HEK293 (cell line): ENCODE measurements around the gene TRAPPC6A.

Experiments used
- CTCF ChIA-PET: fragments of 350-600 bp; formaldehyde crosslinking; extraction: SDS; loops from one replicate; lab custom pipeline; 2021; ENCODE audit warnings: antibody characterized with exemption; lab: Yijun Ruan, JAX
- POLR2A ChIA-PET: fragments of 300-600 bp; formaldehyde crosslinking; extraction: SDS; loops from one replicate; lab custom pipeline; 2020; ENCODE audit warnings: antibody characterized with exemption, inconsistent platforms; lab: Yijun Ruan, JAX
- H3K27ac ChIP-seq: fragments of 200-500 bp; sonication (Bioruptor generic); 2 replicates; pipeline ENCODE4 v1.5.1; 2014; ENCODE audit warnings: low read depth, low read length, control low read depth, inconsistent platforms; ENCODE audit errors: extremely low read depth
- H3K36me3 ChIP-seq, 2 experiments: fragments of 200-500 bp in 1 of 2; sonication (Bioruptor generic) in 1 of 2; 1 replicate in 1 of 2; 2 replicates in 1 of 2; pipeline ENCODE4 v1.5.1; 2014 to 2017; ENCODE audit warnings: inconsistent platforms in 2 of 2, low read length in 2 of 2; ENCODE audit not compliant: control insufficient read depth in 2 of 2, insufficient read depth in 1 of 2
- H3K4me1 ChIP-seq: fragments of 200-500 bp; sonication (Bioruptor generic); 2 replicates; pipeline ENCODE4 v1.5.1; 2014; ENCODE audit warnings: mild to moderate bottlenecking, low read length, inconsistent platforms; ENCODE audit not compliant: control insufficient read depth, insufficient read depth
- H3K4me3 ChIP-seq: 2 replicates; pipeline ENCODE4 v1.5.1; 2011; ENCODE audit warnings: low read depth, mild to moderate bottlenecking, control low read depth, low read length, moderate library complexity
- H3K9me3 ChIP-seq: fragments of 200-500 bp; sonication (Bioruptor generic); 2 replicates; pipeline ENCODE4 v1.5.1; 2014; ENCODE audit warnings: low read depth, low read length, inconsistent platforms; ENCODE audit not compliant: control insufficient read depth, insufficient read depth
- BCL11B ChIP-seq: fragments of 450-650 bp; formaldehyde crosslinking; IDR thresholded peaks from 2 replicates; pipeline ENCODE4 v1.5.1; 2016; ENCODE audit warnings: low read depth, missing biosample characterization, missing genetic modification characterization
- FEZF1 ChIP-seq: fragments of 450-650 bp; formaldehyde crosslinking; IDR thresholded peaks from 2 replicates; pipeline ENCODE4 v1.5.1; 2016; ENCODE audit warnings: missing biosample characterization, missing genetic modification characterization
- IKZF3 ChIP-seq: fragments of 450-650 bp; IDR thresholded peaks from 2 replicates; pipeline ENCODE4 v1.5.0; 2018; ENCODE audit warnings: missing biosample characterization, mild to moderate bottlenecking, missing genetic modification characterization, moderate library complexity
- ZBTB8A ChIP-seq: fragments of 450-650 bp; formaldehyde crosslinking; IDR thresholded peaks from 2 replicates; pipeline ENCODE4 v1.5.1; 2016; ENCODE audit warnings: missing biosample characterization, missing genetic modification characterization
- ZFHX2 ChIP-seq: fragments of 450-650 bp; formaldehyde crosslinking; conservative IDR thresholded peaks from 2 replicates; pipeline ENCODE4 v1.5.1; 2016; ENCODE audit warnings: missing biosample characterization, missing genetic modification characterization
- ZNF10 ChIP-seq: fragments of 450-650 bp; formaldehyde crosslinking; IDR thresholded peaks from 2 replicates; pipeline ENCODE4 v1.5.1; 2017; ENCODE audit warnings: missing biosample characterization, missing genetic modification characterization
- ZNF132 ChIP-seq: fragments of 450-650 bp; formaldehyde crosslinking; IDR thresholded peaks from 2 replicates; pipeline ENCODE4 v1.5.1; 2017; ENCODE audit warnings: missing biosample characterization, missing genetic modification characterization, borderline replicate concordance
- ZNF157 ChIP-seq: fragments of 450-650 bp; formaldehyde crosslinking; IDR thresholded peaks from 2 replicates; pipeline ENCODE4 v1.5.1; 2016; ENCODE audit warnings: missing biosample characterization, missing genetic modification characterization
- ZNF19 ChIP-seq: fragments of 450-650 bp; formaldehyde crosslinking; IDR thresholded peaks from 2 replicates; pipeline ENCODE4; 2016; ENCODE audit warnings: missing biosample characterization, missing genetic modification characterization, low read depth
- ZNF292 ChIP-seq: fragments of 450-650 bp; formaldehyde crosslinking; IDR thresholded peaks from 2 replicates; pipeline ENCODE4 v1.5.1; 2016; ENCODE audit warnings: low read depth, missing biosample characterization, missing genetic modification characterization, borderline replicate concordance
- ZNF311 ChIP-seq: fragments of 450-650 bp; formaldehyde crosslinking; IDR thresholded peaks from 2 replicates; pipeline ENCODE4 v1.5.1; 2017; ENCODE audit warnings: missing biosample characterization, missing genetic modification characterization, borderline replicate concordance
- ZNF394 ChIP-seq: fragments of 450-650 bp; formaldehyde crosslinking; IDR thresholded peaks from 2 replicates; pipeline ENCODE4 v1.5.1; 2016; ENCODE audit warnings: missing biosample characterization, missing genetic modification characterization, mild to moderate bottlenecking, moderate library complexity, borderline replicate concordance
- ZNF830 ChIP-seq: fragments of 450-650 bp; IDR thresholded peaks from 2 replicates; pipeline ENCODE4 v1.5.0; 2018; ENCODE audit warnings: missing biosample characterization, missing genetic modification characterization, low read depth, mild to moderate bottlenecking, moderate library complexity
- TF ChIP-seq, protein P1 (sequence below): fragments of 450-650 bp; IDR thresholded peaks from 2 replicates; pipeline ENCODE4 v1.5.1; 2018; ENCODE audit warnings: missing biosample characterization, missing genetic modification characterization
- TF ChIP-seq, protein P2 (sequence below): fragments of 450-650 bp; formaldehyde crosslinking; IDR thresholded peaks from 2 replicates; pipeline ENCODE4 v1.5.1; 2016; ENCODE audit warnings: missing biosample characterization, missing genetic modification characterization, borderline replicate concordance
- TF ChIP-seq, protein P3 (sequence below): fragments of 450-650 bp; formaldehyde crosslinking; IDR thresholded peaks from 2 replicates; pipeline ENCODE4 v1.5.1; 2017; ENCODE audit warnings: missing biosample characterization, missing genetic modification characterization
- TF ChIP-seq, protein P4 (sequence below): fragments of 450-650 bp; formaldehyde crosslinking; IDR thresholded peaks from 2 replicates; pipeline ENCODE4 v1.5.1; 2016; ENCODE audit warnings: missing biosample characterization, missing genetic modification characterization
- TF ChIP-seq, protein P5 (sequence below): fragments of 450-650 bp; formaldehyde crosslinking; IDR thresholded peaks from 2 replicates; pipeline ENCODE4 v1.5.1; 2016; ENCODE audit warnings: missing biosample characterization, missing genetic modification characterization

TRAPPC6A gene

DNA sequence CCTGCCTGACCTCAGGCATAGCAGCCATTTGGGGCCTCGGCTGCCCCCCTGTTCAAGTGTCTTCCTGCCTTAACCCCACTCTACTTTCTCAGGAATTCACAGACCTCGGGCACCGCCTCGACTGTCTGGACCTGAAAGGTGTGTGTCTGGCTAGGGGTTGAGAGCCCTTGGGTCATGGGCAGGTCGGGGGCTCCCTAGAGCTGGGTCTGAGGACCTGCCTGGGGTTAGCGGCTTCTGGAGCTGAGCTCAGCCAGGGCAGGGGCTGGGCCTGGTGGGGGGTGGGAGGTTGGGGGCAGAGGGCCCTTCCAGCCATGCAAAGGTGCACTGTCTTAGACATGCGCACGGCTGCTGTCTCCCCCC lies 37.9 kb downstream of the TRAPPC6A start:
- H3K36me3 ChIP-seq: peaks cover 0 to 36% of the 10 kb centered on the region in 2 experiments; a peak in 2 of 3 replicates
- no peak overlapping the region for H3K27ac ChIP-seq
- no peak overlapping the region for H3K4me3 ChIP-seq
- peaks cover 5% of the 10 kb centered on the region; the same call in 1 of the 2 replicates for H3K4me1 ChIP-seq
- CTCF ChIA-PET: interaction anchor here (0.6 kb wide), 1 partner anchor 15 kb away, joined by 3 read pairs; no protein-coding TSS in a partner anchor
- POLR2A ChIA-PET: no interaction called here
- TF ChIP-seq ZNF311 (tag by site-specific recombination) (no peak), ZNF19 (tag by site-specific recombination) (no peak), FEZF1 (no peak), BCL11B (tag by site-specific recombination) (no peak)
- TF ChIP-seq, protein P1, sequence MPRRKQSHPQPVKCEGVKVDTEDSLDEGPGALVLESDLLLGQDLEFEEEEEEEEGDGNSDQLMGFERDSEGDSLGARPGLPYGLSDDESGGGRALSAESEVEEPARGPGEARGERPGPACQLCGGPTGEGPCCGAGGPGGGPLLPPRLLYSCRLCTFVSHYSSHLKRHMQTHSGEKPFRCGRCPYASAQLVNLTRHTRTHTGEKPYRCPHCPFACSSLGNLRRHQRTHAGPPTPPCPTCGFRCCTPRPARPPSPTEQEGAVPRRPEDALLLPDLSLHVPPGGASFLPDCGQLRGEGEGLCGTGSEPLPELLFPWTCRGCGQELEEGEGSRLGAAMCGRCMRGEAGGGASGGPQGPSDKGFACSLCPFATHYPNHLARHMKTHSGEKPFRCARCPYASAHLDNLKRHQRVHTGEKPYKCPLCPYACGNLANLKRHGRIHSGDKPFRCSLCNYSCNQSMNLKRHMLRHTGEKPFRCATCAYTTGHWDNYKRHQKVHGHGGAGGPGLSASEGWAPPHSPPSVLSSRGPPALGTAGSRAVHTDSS: no peak
- H3K9me3 ChIP-seq: no peaks in the 10 kb centered on the region

DNA sequence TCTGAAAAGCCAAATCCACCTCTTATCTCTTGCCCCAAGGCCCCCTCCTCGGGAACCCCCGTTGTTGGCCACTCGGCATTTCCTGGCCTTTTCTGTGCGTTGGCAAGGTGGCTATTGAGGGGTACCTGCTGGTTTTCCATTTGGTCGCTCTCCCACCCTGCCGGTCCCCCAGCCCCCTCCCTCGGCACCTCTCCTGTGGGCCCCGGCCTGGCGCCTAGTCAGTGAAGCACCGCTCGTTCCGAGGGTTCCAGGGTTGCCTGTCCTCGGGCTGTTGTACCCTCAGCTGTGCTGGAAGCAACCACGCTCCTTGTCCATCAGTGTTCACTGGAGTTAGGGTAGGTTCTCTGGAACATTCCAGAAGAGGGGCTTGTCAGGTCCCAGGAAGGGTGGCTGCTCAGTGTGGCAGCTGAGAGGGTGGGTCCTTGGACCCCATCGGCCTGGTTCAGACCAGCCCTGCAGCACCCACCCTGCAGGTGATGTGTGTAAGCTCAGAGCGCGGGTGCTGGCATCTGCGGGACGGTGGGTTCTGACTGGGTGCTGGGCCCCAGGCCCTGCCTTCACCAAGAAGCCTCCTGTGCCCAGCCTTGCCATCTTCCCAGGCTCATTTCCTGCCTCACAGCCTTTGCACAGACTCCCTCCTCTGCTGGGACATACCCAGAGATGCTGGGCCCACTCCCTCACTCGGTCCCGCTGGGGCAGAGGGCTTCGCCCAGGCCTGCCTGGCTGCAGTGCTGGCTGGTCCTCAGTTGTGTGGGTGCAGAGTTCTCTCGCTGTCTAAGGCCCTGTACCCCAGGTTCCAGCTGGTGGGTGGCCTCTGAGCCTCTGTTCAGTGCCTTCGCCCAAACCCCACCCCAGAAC lies 38.5 kb downstream of the TRAPPC6A start:
- no peak overlapping the region for H3K4me3 ChIP-seq
- H3K36me3 ChIP-seq: peaks cover 0 to 30% of the 10 kb centered on the region in 2 experiments; a peak in 2 of 3 replicates
- CTCF ChIA-PET: no interaction called here
- peaks cover 5% of the 10 kb centered on the region; the same call in 1 of the 2 replicates for H3K4me1 ChIP-seq
- H3K27ac ChIP-seq: no peak overlapping the region
- TF ChIP-seq ZNF157 (tag by site-specific recombination) (no peak), ZNF10 (tag by site-specific recombination) (no peak), ZNF292 (tag by site-specific recombination) (no peak), ZNF830 (no peak), ZBTB8A (tag by site-specific recombination) (no peak), FEZF1 (no peak), ZNF132 (no peak), ZNF394 (no peak), ZFHX2 (no peak), IKZF3 (tag by site-specific recombination) (no peak)
- TF ChIP-seq, protein P2, sequence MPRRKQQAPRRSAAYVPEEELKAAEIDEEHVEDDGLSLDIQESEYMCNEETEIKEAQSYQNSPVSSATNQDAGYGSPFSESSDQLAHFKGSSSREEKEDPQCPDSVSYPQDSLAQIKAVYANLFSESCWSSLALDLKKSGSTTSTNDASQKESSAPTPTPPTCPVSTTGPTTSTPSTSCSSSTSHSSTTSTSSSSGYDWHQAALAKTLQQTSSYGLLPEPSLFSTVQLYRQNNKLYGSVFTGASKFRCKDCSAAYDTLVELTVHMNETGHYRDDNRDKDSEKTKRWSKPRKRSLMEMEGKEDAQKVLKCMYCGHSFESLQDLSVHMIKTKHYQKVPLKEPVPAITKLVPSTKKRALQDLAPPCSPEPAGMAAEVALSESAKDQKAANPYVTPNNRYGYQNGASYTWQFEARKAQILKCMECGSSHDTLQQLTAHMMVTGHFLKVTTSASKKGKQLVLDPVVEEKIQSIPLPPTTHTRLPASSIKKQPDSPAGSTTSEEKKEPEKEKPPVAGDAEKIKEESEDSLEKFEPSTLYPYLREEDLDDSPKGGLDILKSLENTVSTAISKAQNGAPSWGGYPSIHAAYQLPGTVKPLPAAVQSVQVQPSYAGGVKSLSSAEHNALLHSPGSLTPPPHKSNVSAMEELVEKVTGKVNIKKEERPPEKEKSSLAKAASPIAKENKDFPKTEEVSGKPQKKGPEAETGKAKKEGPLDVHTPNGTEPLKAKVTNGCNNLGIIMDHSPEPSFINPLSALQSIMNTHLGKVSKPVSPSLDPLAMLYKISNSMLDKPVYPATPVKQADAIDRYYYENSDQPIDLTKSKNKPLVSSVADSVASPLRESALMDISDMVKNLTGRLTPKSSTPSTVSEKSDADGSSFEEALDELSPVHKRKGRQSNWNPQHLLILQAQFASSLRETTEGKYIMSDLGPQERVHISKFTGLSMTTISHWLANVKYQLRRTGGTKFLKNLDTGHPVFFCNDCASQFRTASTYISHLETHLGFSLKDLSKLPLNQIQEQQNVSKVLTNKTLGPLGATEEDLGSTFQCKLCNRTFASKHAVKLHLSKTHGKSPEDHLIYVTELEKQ: no peak
- TF ChIP-seq, protein P3, sequence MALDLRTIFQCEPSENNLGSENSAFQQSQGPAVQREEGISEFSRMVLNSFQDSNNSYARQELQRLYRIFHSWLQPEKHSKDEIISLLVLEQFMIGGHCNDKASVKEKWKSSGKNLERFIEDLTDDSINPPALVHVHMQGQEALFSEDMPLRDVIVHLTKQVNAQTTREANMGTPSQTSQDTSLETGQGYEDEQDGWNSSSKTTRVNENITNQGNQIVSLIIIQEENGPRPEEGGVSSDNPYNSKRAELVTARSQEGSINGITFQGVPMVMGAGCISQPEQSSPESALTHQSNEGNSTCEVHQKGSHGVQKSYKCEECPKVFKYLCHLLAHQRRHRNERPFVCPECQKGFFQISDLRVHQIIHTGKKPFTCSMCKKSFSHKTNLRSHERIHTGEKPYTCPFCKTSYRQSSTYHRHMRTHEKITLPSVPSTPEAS: no peak
- TF ChIP-seq, protein P4, sequence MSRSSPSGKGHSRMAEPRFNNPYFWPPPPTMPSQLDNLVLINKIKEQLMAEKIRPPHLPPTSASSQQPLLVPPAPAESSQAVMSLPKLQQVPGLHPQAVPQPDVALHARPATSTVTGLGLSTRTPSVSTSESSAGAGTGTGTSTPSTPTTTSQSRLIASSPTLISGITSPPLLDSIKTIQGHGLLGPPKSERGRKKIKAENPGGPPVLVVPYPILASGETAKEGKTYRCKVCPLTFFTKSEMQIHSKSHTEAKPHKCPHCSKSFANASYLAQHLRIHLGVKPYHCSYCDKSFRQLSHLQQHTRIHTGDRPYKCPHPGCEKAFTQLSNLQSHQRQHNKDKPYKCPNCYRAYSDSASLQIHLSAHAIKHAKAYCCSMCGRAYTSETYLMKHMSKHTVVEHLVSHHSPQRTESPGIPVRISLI (tag by site-specific recombination): no peak
- TF ChIP-seq, protein P5, sequence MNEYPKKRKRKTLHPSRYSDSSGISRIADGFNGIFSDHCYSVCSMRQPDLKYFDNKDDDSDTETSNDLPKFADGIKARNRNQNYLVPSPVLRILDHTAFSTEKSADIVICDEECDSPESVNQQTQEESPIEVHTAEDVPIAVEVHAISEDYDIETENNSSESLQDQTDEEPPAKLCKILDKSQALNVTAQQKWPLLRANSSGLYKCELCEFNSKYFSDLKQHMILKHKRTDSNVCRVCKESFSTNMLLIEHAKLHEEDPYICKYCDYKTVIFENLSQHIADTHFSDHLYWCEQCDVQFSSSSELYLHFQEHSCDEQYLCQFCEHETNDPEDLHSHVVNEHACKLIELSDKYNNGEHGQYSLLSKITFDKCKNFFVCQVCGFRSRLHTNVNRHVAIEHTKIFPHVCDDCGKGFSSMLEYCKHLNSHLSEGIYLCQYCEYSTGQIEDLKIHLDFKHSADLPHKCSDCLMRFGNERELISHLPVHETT (tag by site-specific recombination): no peak
- POLR2A ChIA-PET: no interaction called here
- no peaks in the 10 kb centered on the region for H3K9me3 ChIP-seq
